OCI-LY3 (cell line): ENCODE data around the gene PRAC2.

Experiments
- H2AFZ ChIP-seq: fragments of 200-600, 300-600 bp; shearing (Covaris generic); 2 replicates; pipeline ENCODE4 v1.6.0; 2014; ENCODE audit warnings: antibody characterized with exemption, low read depth, low read length
- H3K27ac ChIP-seq: fragments of 200-600, 300-600 bp; sonication (generic); 2 replicates; pipeline ENCODE4 v1.5.1; 2014; ENCODE audit warnings: mild to moderate bottlenecking, low read length, moderate library complexity, mixed read lengths
- H3K27me3 ChIP-seq: fragments of 200-600, 300-600 bp; sonication (generic); 2 replicates; pipeline ENCODE4 v1.6.1; 2014; ENCODE audit warnings: low read depth, low read length, mixed read lengths
- H3K36me3 ChIP-seq: fragments of 200-600, 300-600 bp; sonication (generic); replicated peaks from 2 replicates; pipeline ENCODE3; 2014; ENCODE audit warnings: low read depth, low read length, mixed read lengths
- H3K4me1 ChIP-seq: fragments of 300-600, 200-600 bp; sonication (generic); 2 replicates; pipeline ENCODE4 v1.6.1; 2014; ENCODE audit warnings: low read length, mixed read lengths
- H3K4me2 ChIP-seq: fragments of 200-600, 300-600 bp; sonication (generic); 2 replicates; pipeline ENCODE4 v1.6.1; 2014; ENCODE audit warnings: low read length, mixed read lengths
- H3K4me3 ChIP-seq: fragments of 300-600, 200-600 bp; sonication (generic); 2 replicates; pipeline ENCODE4 v1.5.1; 2014; ENCODE audit warnings: antibody characterized with exemption, mild to moderate bottlenecking, low read length, moderate library complexity
- H3K79me2 ChIP-seq: fragments of 300-600, 200-600 bp; shearing (Covaris generic); 2 replicates; pipeline ENCODE4 v1.6.1; 2014; ENCODE audit warnings: mild to moderate bottlenecking, low read length, mixed read lengths
- H3K9ac ChIP-seq: fragments of 300-600, 200-600 bp; shearing (Covaris generic); 2 replicates; pipeline ENCODE4 v1.6.0; 2014; ENCODE audit warnings: mild to moderate bottlenecking, low read length, moderate library complexity
- H3K9me3 ChIP-seq: fragments of 200-600, 300-600 bp; shearing (Covaris generic); 2 replicates; pipeline ENCODE4 v1.6.1; 2014; ENCODE audit warnings: low read length, mixed read lengths; ENCODE audit not compliant: insufficient read depth
- H4K20me1 ChIP-seq: fragments of 200-600, 300-600 bp; sonication (generic); 2 replicates; pipeline ENCODE4 v1.6.1; 2016; ENCODE audit warnings: low read length, mixed read lengths; ENCODE audit not compliant: insufficient read depth
- EZH2phosphoT487 ChIP-seq: fragments of 200-600 bp; shearing (Covaris generic); IDR thresholded peaks from 2 replicates; pipeline ENCODE4 v1.6.1; 2018; ENCODE audit warnings: antibody characterized with exemption, mixed run types, low read depth
- TF ChIP-seq, protein P1 (sequence below): fragments of 200-600, 300-600 bp; sonication (generic); IDR thresholded peaks from 2 replicates; pipeline ENCODE4 v1.5.1; 2014; ENCODE audit warnings: antibody characterized with exemption, low read length, low read depth

The PRAC2 gene

GRCh38 chr17:48718761-48719641, 4.0 kb upstream of the PRAC2 start:
- Histone ChIP-seq H3K36me3 (no peaks in the 10 kb centered on the region), H3K4me3 (no peak overlapping the region), H3K27ac (no peak overlapping the region), H3K4me2 (no peak overlapping the region), H3K79me2 (no peaks in the 10 kb centered on the region), H2AFZ (no peak overlapping the region), H3K27me3 (no peaks in the 10 kb centered on the region), H3K9me3 (no peaks in the 10 kb centered on the region), H4K20me1 (no peaks in the 10 kb centered on the region), H3K9ac (no peak overlapping the region), H3K4me1 (peaks cover 7% of the 10 kb centered on the region)
- TF ChIP-seq, protein P1, sequence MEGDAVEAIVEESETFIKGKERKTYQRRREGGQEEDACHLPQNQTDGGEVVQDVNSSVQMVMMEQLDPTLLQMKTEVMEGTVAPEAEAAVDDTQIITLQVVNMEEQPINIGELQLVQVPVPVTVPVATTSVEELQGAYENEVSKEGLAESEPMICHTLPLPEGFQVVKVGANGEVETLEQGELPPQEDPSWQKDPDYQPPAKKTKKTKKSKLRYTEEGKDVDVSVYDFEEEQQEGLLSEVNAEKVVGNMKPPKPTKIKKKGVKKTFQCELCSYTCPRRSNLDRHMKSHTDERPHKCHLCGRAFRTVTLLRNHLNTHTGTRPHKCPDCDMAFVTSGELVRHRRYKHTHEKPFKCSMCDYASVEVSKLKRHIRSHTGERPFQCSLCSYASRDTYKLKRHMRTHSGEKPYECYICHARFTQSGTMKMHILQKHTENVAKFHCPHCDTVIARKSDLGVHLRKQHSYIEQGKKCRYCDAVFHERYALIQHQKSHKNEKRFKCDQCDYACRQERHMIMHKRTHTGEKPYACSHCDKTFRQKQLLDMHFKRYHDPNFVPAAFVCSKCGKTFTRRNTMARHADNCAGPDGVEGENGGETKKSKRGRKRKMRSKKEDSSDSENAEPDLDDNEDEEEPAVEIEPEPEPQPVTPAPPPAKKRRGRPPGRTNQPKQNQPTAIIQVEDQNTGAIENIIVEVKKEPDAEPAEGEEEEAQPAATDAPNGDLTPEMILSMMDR, result no peak
- TF ChIP-seq EZH2phosphoT487, result no peak

- Histone ChIP-seq H3K4me1 (peaks cover 7% of the 10 kb centered on the region), H3K27ac (no peak overlapping the region), H3K36me3 (no peaks in the 10 kb centered on the region), H2AFZ (no peak overlapping the region), H3K4me2 (no peak overlapping the region), H3K4me3 (no peak overlapping the region), H3K79me2 (no peaks in the 10 kb centered on the region), H4K20me1 (no peaks in the 10 kb centered on the region), H3K27me3 (no peaks in the 10 kb centered on the region), H3K9me3 (no peaks in the 10 kb centered on the region), H3K9ac (no peak overlapping the region)
- TF ChIP-seq EZH2phosphoT487, result no peak
- TF ChIP-seq, protein P1, result no peak
These were observed 3.2 kb upstream of the PRAC2 start for GRCh38 chr17:48719642-48720265.

- Histone ChIP-seq H3K9ac (no peak overlapping the region), H3K9me3 (no peaks in the 10 kb centered on the region), H3K4me2 (no peak overlapping the region), H3K27ac (no peak overlapping the region), H3K79me2 (no peaks in the 10 kb centered on the region), H3K4me1 (peaks cover 7% of the 10 kb centered on the region), H3K27me3 (no peaks in the 10 kb centered on the region), H3K36me3 (no peaks in the 10 kb centered on the region), H4K20me1 (no peaks in the 10 kb centered on the region), H2AFZ (no peak overlapping the region), H3K4me3 (no peak overlapping the region)
- TF ChIP-seq, protein P1, result no peak
- no peak for TF ChIP-seq EZH2phosphoT487
These were observed 2.5 kb upstream of the PRAC2 start for GRCh38 chr17:48720266-48721008.

DNA sequence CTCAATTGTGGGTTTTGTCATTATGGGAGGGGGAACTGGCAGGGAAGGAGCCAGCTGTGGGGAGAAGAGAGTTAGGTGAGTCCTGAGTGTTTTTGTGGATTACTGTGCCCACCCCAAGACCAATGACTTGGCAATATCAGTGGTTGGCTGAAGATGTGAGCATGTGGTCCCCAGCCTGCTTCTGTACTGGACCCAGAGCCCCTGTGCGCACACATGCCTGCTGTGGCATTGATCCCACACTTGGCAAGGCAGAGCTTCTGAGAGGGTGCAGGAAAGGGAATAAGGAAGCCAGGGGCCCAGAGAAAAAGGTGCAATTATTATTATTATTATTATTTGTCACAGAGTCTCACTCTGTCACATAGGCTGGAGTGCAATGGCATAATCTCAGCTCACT, 2.0 kb upstream of the PRAC2 start:
- Histone ChIP-seq H3K9ac (no peak overlapping the region), H2AFZ (no peak overlapping the region), H3K4me1 (peaks cover 7% of the 10 kb centered on the region), H3K9me3 (no peaks in the 10 kb centered on the region), H3K27ac (no peak overlapping the region), H3K4me2 (no peak overlapping the region), H3K4me3 (no peak overlapping the region), H3K36me3 (no peaks in the 10 kb centered on the region), H3K27me3 (no peaks in the 10 kb centered on the region), H4K20me1 (no peaks in the 10 kb centered on the region), H3K79me2 (no peaks in the 10 kb centered on the region)
- TF ChIP-seq, protein P1, result no peak
